ENCODE measurements around the gene TNFAIP8L3.

The TNFAIP8L3 gene

GRCh38 chr15:51024735-51025453, 69.8 kb downstream of the TNFAIP8L3 start:
- H3K36me3 ChIP-seq = no peaks in the 10 kb centered on the region
- H3K9me3 ChIP-seq = no peaks in the 10 kb centered on the region
- no peak overlapping the region for H3K27ac ChIP-seq
- TF ChIP-seq CTCF (IDR thresholded peaks at IDR 0.05) = no peak
- H3K4me3 ChIP-seq (ENCODE audit: low read depth in 1 of 2, low read length in 1 of 2) = no peak overlapping the region
- no peaks in the 10 kb centered on the region for H3K4me1 ChIP-seq (ENCODE audit: control insufficient read depth in 1 of 2, insufficient read depth in 1 of 2, low read depth in 1 of 2, low read length in 1 of 2)
- peaks cover 3% of the 10 kb centered on the region for H3K27me3 ChIP-seq

GRCh38 chr15:51023499-51023898, 71.2 kb downstream of the TNFAIP8L3 start:
- peaks cover 3% of the 10 kb centered on the region for H3K27me3 ChIP-seq
- H3K9me3 ChIP-seq = no peaks in the 10 kb centered on the region
- no peak for TF ChIP-seq CTCF (IDR thresholded peaks at IDR 0.05)
- H3K4me1 ChIP-seq (ENCODE audit: control insufficient read depth in 1 of 2, insufficient read depth in 1 of 2, low read depth in 1 of 2, low read length in 1 of 2) = no peaks in the 10 kb centered on the region
- no peak overlapping the region for H3K27ac ChIP-seq
- no peak overlapping the region for H3K4me3 ChIP-seq (ENCODE audit: low read depth in 1 of 2, low read length in 1 of 2)
- H3K36me3 ChIP-seq = no peaks in the 10 kb centered on the region

- no peak overlapping the region for H3K27ac ChIP-seq
- no peaks in the 10 kb centered on the region for H3K9me3 ChIP-seq
- no peaks in the 10 kb centered on the region for H3K4me1 ChIP-seq (ENCODE audit: control insufficient read depth in 1 of 2, insufficient read depth in 1 of 2, low read depth in 1 of 2, low read length in 1 of 2)
- H3K27me3 ChIP-seq = no peaks in the 10 kb centered on the region
- H3K4me3 ChIP-seq (ENCODE audit: low read depth in 1 of 2, low read length in 1 of 2) = no peak overlapping the region
- TF ChIP-seq CTCF (IDR thresholded peaks at IDR 0.05) = no peak
- H3K36me3 ChIP-seq = no peaks in the 10 kb centered on the region
These were observed 72.5 kb downstream of the TNFAIP8L3 start for GRCh38 chr15:51022206-51022605.

GRCh38 chr15:51016615-51017014, 78.1 kb downstream of the TNFAIP8L3 start:
- Histone ChIP-seq H3K4me3 (ENCODE audit: low read depth in 1 of 2, low read length in 1 of 2) (no peak overlapping the region), H3K36me3 (no peaks in the 10 kb centered on the region), H3K9me3 (no peaks in the 10 kb centered on the region), H3K27ac (no peak overlapping the region), H3K4me1 (ENCODE audit: control insufficient read depth in 1 of 2, insufficient read depth in 1 of 2, low read depth in 1 of 2, low read length in 1 of 2) (no peaks in the 10 kb centered on the region), H3K27me3 (no peaks in the 10 kb centered on the region)
- no peak for TF ChIP-seq CTCF (IDR thresholded peaks at IDR 0.05)

GRCh38 chr15:51011212-51011611, 83.5 kb downstream of the TNFAIP8L3 start:
- no peaks in the 10 kb centered on the region for H3K36me3 ChIP-seq
- H3K4me1 ChIP-seq (ENCODE audit: control insufficient read depth in 1 of 2, insufficient read depth in 1 of 2, low read depth in 1 of 2, low read length in 1 of 2) = no peaks in the 10 kb centered on the region
- no peak for TF ChIP-seq CTCF (IDR thresholded peaks at IDR 0.05)
- no peak overlapping the region for H3K4me3 ChIP-seq (ENCODE audit: low read depth in 1 of 2, low read length in 1 of 2)
- H3K9me3 ChIP-seq = no peaks in the 10 kb centered on the region
- H3K27ac ChIP-seq = no peak overlapping the region
- H3K27me3 ChIP-seq = no peaks in the 10 kb centered on the region
